Breast epithelium (tissue), 4 donors: Measurements from ENCODE around the gene RPS15. TPM values are rescaled to one million over a fixed set of nuclear protein-coding genes. Genes with fewer than 3 reads are reported as not detected.
A peak's percentile ranks its signal among the peaks of the same experiment; 100 is the strongest.

Experiments
- DNase-seq, 2 donors: peaks; one replicate each; pipeline ENCODE4 v3.0.0-alpha.2; 2019; ENCODE audit warnings: low spot score in 2 of 2
- H3K27ac ChIP-seq, 2 donors: fragments of 200-600 bp; sonication (generic) in 1 of 2; one replicate each; pipeline ENCODE4 v1.5.1; 2016 to 2019; ENCODE audit warnings: mild to moderate bottlenecking in 1 of 2
- H3K27me3 ChIP-seq, 2 donors: fragments of 200-600 bp; sonication (generic) in 1 of 2; one replicate each; pipeline versions ENCODE4 v1.5.1 to v1.6.0; 2017 to 2019; ENCODE audit warnings: control low read depth in 1 of 2, mild to moderate bottlenecking in 1 of 2
- H3K36me3 ChIP-seq: fragments of 200-600 bp; one replicate; pipeline ENCODE4 v1.5.1; 2019
- H3K4me1 ChIP-seq, 2 donors: fragments of 200-600 bp; sonication (generic); one replicate each; pipeline ENCODE4 v1.5.1; 2016 to 2019; ENCODE audit warnings: control low read depth in 1 of 2
- H3K4me3 ChIP-seq, 3 donors: fragments of 200-600 bp; sonication (generic); 1 replicate in 2 of 3; 2 replicates in 1 of 3; pipeline ENCODE4 v1.5.1; 2016 to 2019; ENCODE audit warnings: mild to moderate bottlenecking in 3 of 3, moderate library complexity in 2 of 3
- H3K9me3 ChIP-seq, 2 donors: fragments of 200-600 bp; sonication (generic) in 1 of 2; one replicate each; pipeline ENCODE4 v1.5.1; 2016 to 2019; ENCODE audit warnings: control low read depth in 1 of 2
- CTCF ChIP-seq, 3 donors: fragments of 450-650 bp; IDR thresholded peaks; one replicate each; pipeline ENCODE4 v1.5.1; 2016 to 2017; ENCODE audit warnings: antibody characterized with exemption in 3 of 3, mild to moderate bottlenecking in 3 of 3, moderate library complexity in 3 of 3
- POLR2A ChIP-seq: fragments of 450-650 bp; IDR thresholded peaks from one replicate; pipeline ENCODE4 v1.6.1; 2016; ENCODE audit warnings: antibody characterized with exemption, mild to moderate bottlenecking, moderate library complexity
- POLR2AphosphoS5 ChIP-seq, 3 donors: sonication (generic); formaldehyde crosslinking; IDR thresholded peaks; one replicate each; pipeline ENCODE4 v1.6.1; 2017; ENCODE audit warnings: antibody characterized with exemption in 3 of 3
- intact Hi-C: fragments of 100-400 bp; cut with DNase I; formaldehyde crosslinking; loops from one replicate; pipeline ENCODE4 v1.15.1; 2023; ENCODE audit warnings: low total_unique reads
- total RNA-seq, 3 donors: library from RNA; depleted of rRNA; stranded (reverse); fragments of >200 nt; gene quantifications; one replicate each; pipeline ENCODE4 v1.1.0, GENCODE V29; 2016

RPS15 gene
- total RNA-seq, 3 donors from 2014 or later, result 2,978 to 3,238 (median 2,982) TPM

- Histone ChIP-seq H3K4me1 (peaks cover 0 to 7% of the 10 kb centered on the region in 2 donors), H3K9me3 (no peaks in the 10 kb centered on the region), H3K27me3 (peaks cover 0 to 2% of the 10 kb centered on the region in 2 donors), H3K36me3 (no peaks in the 10 kb centered on the region), H3K27ac (no peak overlapping the region), H3K4me3 (no peak overlapping the region)
- no peak for TF ChIP-seq POLR2AphosphoS5 (IDR thresholded peaks at IDR 0.05)
- TF ChIP-seq CTCF (IDR thresholded peaks at IDR 0.05), result no peak
- TF ChIP-seq POLR2A, result no peak
- no peak for DNase-seq
- intact Hi-C loops, result no loop called here
These were observed 50.0 kb downstream of the RPS15 start for GRCh38 chr19:1488282-1488601.

GRCh38 chr19:1489463-1490310 lies 51.5 kb downstream of the RPS15 start:
- DNase-seq, result no peak
- no peaks in the 10 kb centered on the region for H3K9me3 ChIP-seq
- H3K4me1 ChIP-seq, result peaks cover 0 to 7% of the 10 kb centered on the region in 2 donors
- H3K4me3 ChIP-seq, result peak overlapping the region; percentile 45 to 71 (median 66)
- intact Hi-C loops, result no loop called here
- peaks cover 0 to 2% of the 10 kb centered on the region in 2 donors for H3K27me3 ChIP-seq
- H3K36me3 ChIP-seq, result no peaks in the 10 kb centered on the region
- TF ChIP-seq POLR2AphosphoS5 (IDR thresholded peaks at IDR 0.05) (no peak), CTCF (IDR thresholded peaks at IDR 0.05) (no peak), POLR2A (no peak)
- peak overlapping the region; percentile 82 to 89 for H3K27ac ChIP-seq

Other genes with a start within 250 kb of the RPS15 start
- gene STK11, start 232.6 kb upstream of the RPS15 start, total RNA-seq, result 10 to 100 TPM; 32.8 to 55.0 (median 52.1) TPM
- 1 to 10 TPM in 1 of 3 donors, under 1 TPM in 1, not detected in 1; 0.98 to 4.8 TPM for gene CBARP, start 200.4 kb upstream of the RPS15 start, total RNA-seq
- 10 to 100 TPM; 47.6 to 64.9 (median 61.3) TPM for gene ATP5F1D, start 196.6 kb upstream of the RPS15 start, total RNA-seq
- gene MIDN, start 189.8 kb upstream of the RPS15 start, total RNA-seq, result 10 to 100 TPM; 13.8 to 28.5 (median 22.4) TPM
- 100 to 1,000 TPM; 458 to 758 (median 656) TPM for gene CIRBP, start 169.1 kb upstream of the RPS15 start, total RNA-seq
- 10 to 100 TPM; 43.9 to 60.6 (median 53.1) TPM for gene FAM174C, start 162.9 kb upstream of the RPS15 start, total RNA-seq
- gene EFNA2, start 152.5 kb upstream of the RPS15 start, total RNA-seq, result under 1 TPM in 1 of 3 donors, not detected in 2; 0.66 TPM
- 100 to 1,000 TPM in 1 of 3 donors, 10 to 100 TPM in 2; 67.5 to 122 (median 67.5) TPM for gene NDUFS7, start 54.5 kb upstream of the RPS15 start, total RNA-seq
- gene GAMT, start 36.9 kb upstream of the RPS15 start, total RNA-seq, result 10 to 100 TPM; 23.6 to 40.0 (median 30.3) TPM
- gene DAZAP1, start 30.8 kb upstream of the RPS15 start, total RNA-seq, result 10 to 100 TPM; 35.8 to 50.9 (median 48.8) TPM
- under 1 TPM; under 0.01 to 0.29 (median 0.16) TPM for gene APC2, start 11.7 kb downstream of the RPS15 start, total RNA-seq
- 10 to 100 TPM; 27.7 to 32.8 (median 28.7) TPM for gene C19orf25, start 40.8 kb downstream of the RPS15 start, total RNA-seq
- gene PCSK4, start 52.0 kb downstream of the RPS15 start, total RNA-seq, result 1 to 10 TPM; 2.2 to 10.0 (median 5.9) TPM
- 10 to 100 TPM in 2 of 3 donors, 1 to 10 TPM in 1; 4.3 to 17.4 (median 11.0) TPM for gene REEP6, start 52.8 kb downstream of the RPS15 start, total RNA-seq
- gene ADAMTSL5, start 74.6 kb downstream of the RPS15 start, total RNA-seq, result 1 to 10 TPM; 1.3 to 3.5 (median 2.1) TPM
- under 1 TPM in 2 of 3 donors, not detected in 1; 0.44 to 0.98 TPM for gene PLK5, start 85.7 kb downstream of the RPS15 start, total RNA-seq
- 10 to 100 TPM; 12.5 to 14.3 (median 12.6) TPM for gene MEX3D, start 129.9 kb downstream of the RPS15 start, total RNA-seq
- gene MBD3, start 154.5 kb downstream of the RPS15 start, total RNA-seq, result 10 to 100 TPM; 51.8 to 71.3 (median 70.8) TPM
- 100 to 1,000 TPM in 1 of 3 donors, 10 to 100 TPM in 2; 59.6 to 117 (median 63.4) TPM for gene UQCR11, start 167.1 kb downstream of the RPS15 start, total RNA-seq
- gene TCF3, start 214.2 kb downstream of the RPS15 start, total RNA-seq, result 10 to 100 TPM; 38.6 to 45.3 (median 42.3) TPM